ENCODE results near the gene C16orf96.

- no peak for TF ChIP-seq SCRT2 (tag by site-specific recombination; IDR thresholded peaks at IDR 0.05)
- TF ChIP-seq KLF17 (tag by site-specific recombination; IDR thresholded peaks at IDR 0.05) = no peak
- TF ChIP-seq ZNF18 (tag by site-specific recombination; IDR thresholded peaks at IDR 0.05) = peak; percentile 96
- no peak for TF ChIP-seq ZBTB10 (tag by site-specific recombination; IDR thresholded peaks at IDR 0.05)
- peak; percentile 52 for TF ChIP-seq CTCF (tag by site-specific recombination; IDR thresholded peaks at IDR 0.05)
- TF ChIP-seq ZNF639 (tag by site-specific recombination; IDR thresholded peaks at IDR 0.05) = 0 out of 2 replicates have a peak, but pooled peaks have one; percentile 14
- TF ChIP-seq BCL6B (tag by site-specific recombination; IDR thresholded peaks at IDR 0.05) = no peak
- TF ChIP-seq RBAK (tag by site-specific recombination; IDR thresholded peaks at IDR 0.05) = no peak
These were observed 57.8 kb downstream of the C16orf96 start for GRCh38 chr16:4613636-4614570.

Measured in HEK293 (cell line).